Activated CD4-positive, CD25-positive, alpha-beta regulatory T cell treated with anti-CD3 and anti-CD28 coated beads, Interleukin-2, amount 50 U/mL, for 72 hours (primary cell): Measurements from ENCODE around the gene SIRPA.

Source experiments
- DNase-seq: peaks from one replicate; pipeline ENCODE4 v3.0.0; 2021

SIRPA gene

DNA sequence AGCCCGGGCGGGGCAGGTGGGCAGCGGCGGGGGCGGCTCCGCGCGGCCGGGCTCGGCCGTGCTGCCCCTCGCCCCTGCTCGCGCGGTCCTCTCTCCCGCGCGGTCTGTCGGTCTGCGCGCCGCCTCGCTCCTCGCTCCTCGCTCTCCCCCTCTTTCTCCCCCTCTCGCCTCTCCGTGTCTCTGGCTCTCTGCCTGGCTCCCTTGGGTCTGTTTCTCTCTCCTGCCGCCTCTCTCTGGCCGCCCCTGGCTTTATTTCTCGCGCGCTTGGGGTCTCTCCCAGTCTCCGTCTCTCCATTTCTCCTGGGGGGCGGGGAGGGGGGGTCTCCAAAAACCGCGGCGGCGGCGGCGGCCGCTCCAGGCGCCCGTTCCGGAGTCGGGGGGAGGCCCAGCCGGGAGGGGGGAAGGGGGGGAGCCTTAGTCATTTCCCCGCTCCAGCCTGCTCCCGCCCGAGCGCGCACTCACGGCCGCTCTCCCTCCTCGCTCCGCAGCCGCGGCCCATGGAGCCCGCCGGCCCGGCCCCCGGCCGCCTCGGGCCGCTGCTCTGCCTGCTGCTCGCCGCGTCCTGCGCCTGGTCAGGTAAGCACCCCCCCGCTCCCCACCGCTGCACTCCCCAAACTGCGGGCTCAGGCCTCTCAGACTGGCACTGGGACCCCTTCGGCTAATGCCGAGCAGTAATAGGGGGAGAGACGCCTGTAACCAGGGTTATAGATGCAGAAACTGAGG lies at the start of gene SIRPA:
Gene SIRPA, plus strand, starts transcription at position 457 of the 723 bp plus-strand sequence. Its CDS starts 41 bp downstream, at position 498.
- no peak for DNase-seq

DNA sequence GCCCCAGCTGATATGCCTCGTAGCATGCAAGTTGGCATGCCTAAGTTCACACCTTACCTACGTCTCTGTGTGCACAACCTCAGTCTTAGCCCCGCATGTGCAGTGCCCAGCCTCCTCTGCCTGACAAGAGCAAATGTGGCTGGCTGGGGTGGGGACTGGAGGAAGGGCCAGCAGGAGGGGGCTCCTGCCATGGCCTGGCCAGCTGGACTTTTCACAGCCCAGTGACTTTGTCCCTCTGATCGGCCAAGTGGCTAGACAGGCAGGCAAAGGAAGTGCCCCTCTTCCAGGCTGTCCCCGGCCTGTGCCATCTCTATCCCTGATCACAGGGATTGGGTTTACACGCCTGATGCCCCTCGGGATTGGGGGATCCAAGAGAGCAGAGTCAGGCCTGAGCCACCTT lies 49.5 kb upstream of the SIRPA start:
- DNase-seq: no peak

DNA sequence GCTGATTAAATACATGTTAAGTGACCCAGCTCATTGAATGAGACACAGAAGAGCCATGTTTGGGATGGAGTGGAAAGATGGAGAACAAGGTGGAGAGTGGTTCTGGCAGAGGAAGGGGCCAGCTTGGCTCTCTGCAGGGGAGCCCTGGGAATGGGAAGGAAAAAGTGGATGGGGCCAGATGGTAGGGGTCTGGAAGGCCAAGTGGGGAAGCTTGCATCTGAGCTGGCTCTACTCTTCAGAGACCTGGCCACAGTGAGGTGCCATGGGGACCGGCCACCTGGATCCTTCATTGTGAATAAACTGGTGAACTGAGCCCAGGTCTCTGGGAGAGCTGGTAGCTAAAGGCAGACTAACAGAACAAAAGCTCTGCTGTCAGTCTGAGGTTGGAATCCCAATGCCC lies 48.9 kb upstream of the SIRPA start:
- DNase-seq: no peak

GRCh38 chr20:1846876-1847275 lies 48.3 kb upstream of the SIRPA start:
- DNase-seq: no peak

DNA sequence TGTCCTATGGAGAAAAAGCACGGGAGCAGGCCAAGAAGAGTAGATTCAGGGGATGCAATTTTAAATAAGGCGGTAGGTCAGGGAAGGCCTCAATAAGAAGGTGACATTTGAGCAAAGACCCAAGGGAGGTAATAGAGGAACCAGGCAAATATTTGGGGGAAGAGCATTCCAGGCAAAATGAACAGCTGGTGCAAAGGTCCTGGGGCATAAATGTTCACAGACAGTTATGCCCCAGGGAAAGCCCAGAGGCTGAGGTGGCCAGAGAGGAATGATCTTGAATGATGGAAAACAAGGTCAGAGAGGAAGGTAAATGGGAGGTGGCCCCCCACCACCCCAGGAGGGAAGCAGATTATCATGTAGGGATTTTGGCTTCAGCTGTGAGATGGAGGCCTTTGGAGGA lies 47.4 kb upstream of the SIRPA start:
- DNase-seq: no peak

- no peak for DNase-seq
Measured at GRCh38 chr20:1848373-1848772, 46.8 kb upstream of the SIRPA start.

GRCh38 chr20:1851396-1851795 lies 43.8 kb upstream of the SIRPA start:
- no peak for DNase-seq

DNA sequence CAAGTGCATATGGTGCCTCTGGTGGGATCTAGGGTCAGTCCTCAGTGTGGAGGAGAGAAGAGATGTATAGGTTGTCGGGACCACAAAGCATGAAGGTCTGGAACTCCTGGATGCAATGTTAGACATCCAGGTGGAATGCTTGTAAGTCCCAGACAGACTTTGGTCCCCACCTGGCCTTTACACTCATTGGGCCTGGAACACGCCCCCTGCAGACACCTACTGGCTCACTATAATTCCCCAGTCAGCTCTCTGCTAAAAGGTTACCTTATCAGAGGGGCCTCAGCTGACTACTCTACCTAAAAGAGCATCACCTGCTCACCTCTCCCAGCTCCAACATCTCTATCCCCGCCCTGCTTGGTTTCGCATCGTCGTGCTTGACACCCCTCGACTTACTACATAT lies 41.7 kb upstream of the SIRPA start:
- no peak for DNase-seq

DNA sequence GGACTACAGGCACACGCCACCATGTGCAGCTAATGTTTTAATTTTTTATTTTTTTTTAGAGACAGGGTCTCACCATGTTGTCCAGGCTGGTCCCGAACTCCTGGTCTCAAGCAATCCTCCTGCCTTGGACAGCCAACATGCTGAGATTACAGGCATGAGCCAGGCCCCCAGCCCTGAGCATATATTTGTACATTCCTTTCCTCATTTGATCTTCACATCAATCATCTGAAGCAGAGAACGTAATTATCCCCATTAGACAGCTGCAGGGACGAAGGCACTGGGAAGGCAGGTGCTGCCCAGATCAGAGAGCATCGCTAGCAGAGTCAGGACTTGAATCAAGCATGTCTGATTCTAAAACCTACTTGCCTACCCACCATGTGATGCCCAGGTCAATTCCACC lies 41.0 kb upstream of the SIRPA start:
- DNase-seq: no peak

DNA sequence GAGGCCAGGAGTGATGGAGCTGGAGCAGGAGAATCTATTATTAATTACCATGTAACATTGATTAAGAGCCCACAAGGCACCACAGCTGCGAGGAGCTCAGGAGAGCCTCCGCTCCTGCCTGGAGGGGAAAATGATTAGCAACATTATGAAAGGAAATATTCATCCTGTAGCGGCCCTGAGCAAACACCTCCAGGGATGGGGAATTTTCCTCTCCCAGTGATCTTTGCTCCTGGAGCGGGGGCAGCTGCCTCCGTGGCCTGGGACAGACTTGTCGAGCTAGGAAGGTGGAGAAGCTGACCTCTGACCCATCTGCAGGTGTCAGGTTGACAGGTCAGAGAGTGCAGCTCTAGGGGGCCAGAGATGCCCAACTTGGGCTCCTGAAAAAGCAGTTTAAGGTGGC lies 40.1 kb upstream of the SIRPA start:
- no peak for DNase-seq

GRCh38 chr20:1855690-1856089 lies 39.5 kb upstream of the SIRPA start:
- no peak for DNase-seq

GRCh38 chr20:1856424-1856823 lies 38.8 kb upstream of the SIRPA start:
- no peak for DNase-seq

- DNase-seq: no peak
Measured at GRCh38 chr20:1857466-1857865, 37.7 kb upstream of the SIRPA start.

DNA sequence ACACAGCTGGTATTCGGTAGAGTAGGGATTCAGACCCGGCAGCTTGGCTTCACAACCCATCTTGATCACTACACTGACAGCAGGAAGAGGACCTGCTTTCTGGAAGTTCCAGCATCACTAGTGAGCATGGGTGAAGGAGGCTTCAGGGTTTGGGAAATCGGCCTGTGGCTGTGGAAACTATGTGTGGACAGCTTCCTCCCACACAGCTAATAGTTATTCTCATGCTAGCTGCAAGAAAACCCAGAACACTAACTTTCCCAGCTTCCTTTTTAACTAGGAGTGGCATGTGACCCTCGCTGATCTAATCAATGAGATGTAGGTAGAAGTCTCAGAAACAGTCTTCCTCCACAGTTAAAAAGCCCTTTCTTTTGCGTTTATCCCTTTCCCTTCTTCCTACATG lies 36.3 kb upstream of the SIRPA start:
- no peak for DNase-seq

GRCh38 chr20:1860446-1860845 lies 34.8 kb upstream of the SIRPA start:
- DNase-seq: no peak

DNA sequence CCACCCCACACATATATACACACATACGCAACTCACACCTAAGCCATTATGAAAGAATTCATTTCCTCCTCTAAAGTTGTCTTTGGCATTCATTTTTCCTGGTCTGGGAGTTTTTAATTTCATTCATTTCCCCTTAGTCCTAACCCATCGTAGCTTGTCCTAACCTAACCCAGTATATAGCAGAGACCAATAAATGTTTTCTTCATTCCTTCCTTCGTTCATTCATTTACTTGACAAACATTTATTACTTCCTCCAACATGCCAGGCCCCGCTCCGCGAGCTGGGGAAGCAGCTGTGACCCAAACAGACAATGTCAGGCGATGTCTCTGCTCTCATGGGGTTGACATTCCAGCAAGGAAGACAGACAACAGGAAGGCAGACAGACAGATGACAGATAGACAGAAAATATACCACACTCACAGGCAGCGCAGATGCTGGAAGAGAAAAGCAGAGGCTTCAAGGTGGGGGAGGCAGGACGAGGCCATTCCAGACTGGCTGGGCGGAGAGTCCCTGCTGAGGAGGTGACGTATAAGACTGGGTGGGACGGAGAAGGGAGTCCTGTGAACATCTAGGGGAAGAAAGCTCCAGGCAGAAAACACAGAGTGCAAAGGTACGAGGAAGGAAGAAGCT lies 33.7 kb upstream of the SIRPA start:
- no peak for DNase-seq

DNA sequence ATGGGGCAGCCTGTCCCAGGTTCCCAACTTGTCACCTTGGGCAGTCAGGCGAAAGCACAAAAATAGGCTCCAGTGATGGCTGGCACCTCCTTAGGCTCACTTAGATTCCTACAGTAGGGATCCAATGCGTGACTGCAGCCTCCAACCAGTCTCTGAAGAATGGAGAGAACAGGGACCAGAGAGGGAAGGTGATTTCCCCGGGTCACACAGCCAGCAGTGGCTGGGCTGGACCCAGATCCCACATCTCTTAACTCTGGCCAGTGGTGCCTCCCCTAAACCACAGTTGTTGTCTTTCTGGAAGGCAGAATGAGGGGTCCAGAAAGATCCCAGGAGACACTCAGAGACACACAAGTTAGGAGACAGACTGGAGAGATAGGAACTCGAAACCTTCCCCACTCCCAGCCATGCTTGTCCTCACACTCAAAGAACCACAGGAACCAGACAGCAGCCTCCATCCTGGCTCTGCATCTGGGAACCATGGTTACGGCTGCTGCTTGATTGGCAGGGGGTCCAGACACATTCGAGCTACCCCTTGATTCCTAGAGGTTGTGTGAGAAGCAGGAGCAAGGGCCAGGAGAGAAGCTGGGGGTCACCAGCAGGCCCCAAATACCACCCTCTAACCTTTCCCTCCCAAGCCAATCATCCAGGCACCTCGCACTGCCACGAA lies 33.1 kb upstream of the SIRPA start:
- no peak for DNase-seq

DNA sequence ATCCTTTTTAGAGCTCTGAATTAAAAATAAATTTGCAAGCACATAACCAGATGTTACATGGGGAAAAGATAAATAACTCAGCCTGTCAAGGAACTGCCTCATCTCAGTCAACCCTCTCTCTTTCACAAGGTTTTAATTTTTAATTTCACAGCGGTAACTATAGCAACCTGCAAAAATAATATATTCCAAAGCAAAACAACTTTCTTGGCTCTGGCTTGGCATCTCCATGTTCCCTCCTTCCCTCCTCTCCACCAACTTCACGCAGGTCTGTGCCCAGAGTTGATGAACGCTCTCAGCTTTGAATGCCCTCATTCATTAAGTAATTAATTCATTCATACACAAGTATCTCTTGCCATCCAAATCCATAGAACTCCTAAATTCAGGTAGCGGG lies 32.5 kb upstream of the SIRPA start:
- no peak for DNase-seq

GRCh38 chr20:1863296-1863695 lies 31.9 kb upstream of the SIRPA start:
- DNase-seq: no peak

- no peak for DNase-seq
Measured at GRCh38 chr20:1866834-1867233, 28.4 kb upstream of the SIRPA start.

DNA sequence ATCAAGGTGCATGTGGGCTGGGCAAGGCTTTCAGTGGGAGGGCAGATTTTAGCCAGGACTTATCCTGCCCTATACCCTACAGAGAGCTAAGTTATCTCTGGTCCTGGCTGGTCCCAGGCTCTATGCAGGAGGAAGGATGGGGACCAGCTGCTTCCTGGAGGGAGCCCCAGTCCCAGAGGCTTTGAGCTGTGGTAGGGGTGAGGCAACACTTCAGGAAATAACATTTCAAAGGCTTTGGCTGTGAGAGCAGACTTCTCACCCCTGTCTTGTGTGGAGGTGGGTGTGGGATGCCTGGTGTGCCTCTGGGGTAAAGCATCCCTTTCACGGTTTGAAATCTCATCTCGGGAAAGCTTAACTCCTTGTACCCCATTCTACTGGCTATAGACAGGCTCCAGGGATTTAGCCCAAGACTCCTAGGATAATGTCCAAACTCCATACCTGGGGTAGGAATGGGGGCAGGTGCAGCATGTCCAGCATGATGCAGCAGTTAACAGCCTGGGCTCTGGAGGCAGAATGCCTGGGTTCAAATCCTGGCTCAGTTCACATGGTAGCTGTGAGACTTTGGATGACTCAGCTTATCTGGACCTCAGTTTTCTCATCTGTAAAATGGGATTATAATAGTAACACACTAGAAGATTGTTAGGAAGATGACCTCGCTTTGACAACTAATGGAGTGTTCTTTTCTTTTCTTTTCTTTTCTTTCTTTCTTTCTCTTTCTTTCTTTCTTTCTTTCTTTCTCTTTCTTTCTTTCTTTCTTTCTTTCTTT lies 27.5 kb upstream of the SIRPA start:
- no peak for DNase-seq

DNA sequence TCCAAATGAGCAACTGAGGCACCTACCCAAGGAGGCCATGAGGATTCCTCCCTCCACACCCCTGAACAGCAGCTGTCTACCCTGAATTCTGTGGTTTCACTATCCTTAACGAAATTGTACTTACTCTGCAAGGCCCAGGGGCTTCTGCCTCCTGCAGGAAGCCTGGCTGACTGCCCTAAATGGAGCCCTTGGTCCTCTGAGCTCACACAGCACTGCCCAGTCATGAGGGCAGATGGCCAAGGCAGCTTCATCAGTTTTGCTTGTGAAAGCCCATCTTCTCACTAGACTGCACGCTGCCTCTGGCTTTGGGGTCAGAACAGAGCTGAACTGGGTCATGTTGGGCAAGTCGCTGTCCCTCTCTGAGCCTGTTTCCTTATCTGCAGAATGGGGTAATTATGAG lies 26.4 kb upstream of the SIRPA start:
- no peak for DNase-seq

DNA sequence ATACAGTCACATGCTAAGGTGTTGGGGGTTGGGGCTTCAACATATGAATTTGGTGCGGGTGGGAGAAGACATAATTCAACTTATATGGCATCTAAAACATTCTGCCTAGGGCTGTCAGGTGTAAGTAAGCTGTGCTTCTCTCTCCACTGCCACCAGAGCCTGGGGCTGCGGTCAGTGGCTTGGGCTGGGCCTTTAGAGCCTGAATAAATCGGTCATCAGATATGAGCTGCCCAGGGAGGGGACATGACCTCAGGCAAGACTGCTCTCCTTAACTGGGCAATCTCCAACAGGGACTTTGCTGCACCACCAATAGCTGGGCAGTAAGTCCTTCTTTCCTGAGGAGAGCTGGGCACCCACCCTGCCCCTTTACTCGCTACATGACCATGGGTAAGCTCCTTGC lies 24.9 kb upstream of the SIRPA start:
- no peak for DNase-seq
